Stimulated activated effector memory CD8-positive, alpha-beta T cell treated with anti-CD3 and anti-CD28 coated beads, Interleukin-12 subunit alpha, Interleukin-12 subunit beta, amount 100 ng/mL, for 72 hours (primary cell): ENCODE data around the gene TMF1.

Experiments
- ATAC-seq: fragments of 150-1000 bp; cut with Tn5 transposase; 2 replicates; pipeline ENCODE4 v1.10.0; 2021
- DNase-seq, 2 donors: peaks; one replicate each; pipeline ENCODE4 v3.0.0; 2021 to 2022; ENCODE audit warnings: low spot score in 2 of 2
- H3K27ac Mint-ChIP-seq: one replicate; pipeline ENCODE4 v1.8.0; 2022; ENCODE audit warnings: mild to moderate bottlenecking, mixed read lengths
- H3K36me3 Mint-ChIP-seq: one replicate; pipeline ENCODE4 v1.8.0; 2022; ENCODE audit warnings: mild to moderate bottlenecking, mixed read lengths
- H3K4me1 Mint-ChIP-seq: one replicate; pipeline ENCODE4 v1.8.0; 2022; ENCODE audit warnings: mixed read lengths
- H3K4me3 Mint-ChIP-seq: one replicate; pipeline ENCODE4 v1.8.0; 2022; ENCODE audit warnings: mild to moderate bottlenecking, mixed read lengths
- H3K9me3 Mint-ChIP-seq: one replicate; pipeline ENCODE4 v1.8.0; 2022; ENCODE audit warnings: mixed read lengths

Gene TMF1, protein sequence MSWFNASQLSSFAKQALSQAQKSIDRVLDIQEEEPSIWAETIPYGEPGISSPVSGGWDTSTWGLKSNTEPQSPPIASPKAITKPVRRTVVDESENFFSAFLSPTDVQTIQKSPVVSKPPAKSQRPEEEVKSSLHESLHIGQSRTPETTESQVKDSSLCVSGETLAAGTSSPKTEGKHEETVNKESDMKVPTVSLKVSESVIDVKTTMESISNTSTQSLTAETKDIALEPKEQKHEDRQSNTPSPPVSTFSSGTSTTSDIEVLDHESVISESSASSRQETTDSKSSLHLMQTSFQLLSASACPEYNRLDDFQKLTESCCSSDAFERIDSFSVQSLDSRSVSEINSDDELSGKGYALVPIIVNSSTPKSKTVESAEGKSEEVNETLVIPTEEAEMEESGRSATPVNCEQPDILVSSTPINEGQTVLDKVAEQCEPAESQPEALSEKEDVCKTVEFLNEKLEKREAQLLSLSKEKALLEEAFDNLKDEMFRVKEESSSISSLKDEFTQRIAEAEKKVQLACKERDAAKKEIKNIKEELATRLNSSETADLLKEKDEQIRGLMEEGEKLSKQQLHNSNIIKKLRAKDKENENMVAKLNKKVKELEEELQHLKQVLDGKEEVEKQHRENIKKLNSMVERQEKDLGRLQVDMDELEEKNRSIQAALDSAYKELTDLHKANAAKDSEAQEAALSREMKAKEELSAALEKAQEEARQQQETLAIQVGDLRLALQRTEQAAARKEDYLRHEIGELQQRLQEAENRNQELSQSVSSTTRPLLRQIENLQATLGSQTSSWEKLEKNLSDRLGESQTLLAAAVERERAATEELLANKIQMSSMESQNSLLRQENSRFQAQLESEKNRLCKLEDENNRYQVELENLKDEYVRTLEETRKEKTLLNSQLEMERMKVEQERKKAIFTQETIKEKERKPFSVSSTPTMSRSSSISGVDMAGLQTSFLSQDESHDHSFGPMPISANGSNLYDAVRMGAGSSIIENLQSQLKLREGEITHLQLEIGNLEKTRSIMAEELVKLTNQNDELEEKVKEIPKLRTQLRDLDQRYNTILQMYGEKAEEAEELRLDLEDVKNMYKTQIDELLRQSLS

DNA sequence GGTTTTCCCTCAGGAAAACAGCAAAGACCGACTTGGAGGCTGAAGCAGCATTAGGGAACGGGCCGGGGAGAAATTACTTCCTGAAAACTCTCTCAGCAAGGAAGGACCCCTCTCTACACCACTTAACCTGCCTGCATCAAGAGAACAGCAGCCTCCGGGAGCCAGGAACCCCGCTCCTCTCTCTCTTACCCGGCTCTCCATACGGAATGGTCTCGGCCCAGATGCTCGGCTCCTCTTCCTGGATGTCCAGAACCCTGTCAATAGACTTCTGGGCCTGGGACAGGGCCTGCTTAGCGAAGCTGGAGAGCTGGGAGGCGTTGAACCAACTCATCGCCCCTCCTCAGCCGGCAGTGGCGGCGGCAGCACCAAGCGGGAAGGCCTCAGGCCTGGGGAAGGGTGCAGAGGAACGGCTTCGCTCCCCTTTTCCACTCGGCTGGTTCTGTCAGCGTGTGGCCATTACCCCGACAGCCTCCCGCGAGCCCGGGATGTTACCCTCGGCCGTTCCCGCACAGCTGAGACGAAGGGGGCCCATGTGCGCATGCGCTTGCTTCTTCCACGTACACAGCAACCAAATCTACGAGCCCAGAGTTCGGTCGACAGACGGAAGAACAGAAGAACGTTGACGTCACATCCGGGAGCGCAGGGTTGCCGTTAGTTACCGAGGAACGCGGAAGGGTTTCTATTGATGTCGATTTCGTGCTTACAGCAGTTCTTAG is at the start of gene TMF1:
TSS of gene TMF1 (minus strand) at position 578 of the 716 bp plus-strand sequence. CDS start at position 331, 247 bp downstream.
- peak; percentile 97 for ATAC-seq
- H3K27ac Mint-ChIP-seq = peak within 1 kb of the TSS; percentile 99
- H3K4me1 Mint-ChIP-seq = peaks cover 36% of the 10 kb centered on the region
- H3K9me3 Mint-ChIP-seq = no peaks in the 10 kb centered on the region
- DNase-seq = peak; percentile 90 to 98
- H3K36me3 Mint-ChIP-seq = peaks cover 96% of the 10 kb centered on the region
- H3K4me3 Mint-ChIP-seq = peak within 1 kb of the TSS; percentile 98

GRCh38 chr3:69099576-69099975 is 47.4 kb upstream of the TMF1 start:
- H3K27ac Mint-ChIP-seq = peak overlapping the region; percentile 50
- ATAC-seq (no peak), DNase-seq (no peak)
- H3K4me3 Mint-ChIP-seq = no peak overlapping the region
- peaks cover 100% of the 10 kb centered on the region for H3K36me3 Mint-ChIP-seq
- no peaks in the 10 kb centered on the region for H3K9me3 Mint-ChIP-seq
- peaks cover 66% of the 10 kb centered on the region for H3K4me1 Mint-ChIP-seq

DNA sequence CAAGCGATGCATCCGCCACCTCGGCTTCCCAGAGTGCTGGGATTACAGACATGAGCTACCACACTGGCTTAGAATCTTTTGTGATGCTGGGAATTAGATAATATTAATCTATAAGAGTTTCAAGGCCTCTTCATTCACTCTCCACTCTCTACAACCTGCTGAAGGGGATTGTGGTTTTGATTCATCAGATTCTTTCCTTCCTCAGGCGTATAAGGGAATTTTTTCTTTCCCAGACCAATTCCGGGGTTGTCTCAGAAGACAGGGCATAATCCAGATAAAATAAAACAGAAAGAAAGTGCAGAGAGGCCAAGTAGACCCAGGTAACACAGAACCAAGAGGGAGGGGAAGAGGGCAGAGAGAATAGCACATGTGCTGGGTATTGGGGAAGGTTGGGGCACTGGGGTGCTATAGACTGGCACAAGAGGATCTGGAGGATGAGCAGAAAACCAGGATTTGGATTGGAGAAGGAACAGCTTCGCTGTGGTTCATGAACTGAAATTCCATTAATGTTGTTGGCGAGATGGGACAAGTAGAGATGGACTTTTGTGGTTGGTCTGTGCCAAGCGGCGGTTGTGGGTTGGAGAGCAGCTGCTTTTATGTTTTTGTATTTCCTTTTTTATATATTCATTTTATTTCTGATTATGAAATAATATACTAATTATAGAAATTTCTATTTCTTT is 45.4 kb upstream of the TMF1 start:
- ATAC-seq = no peak
- Mint-ChIP-seq H3K4me3 (no peak overlapping the region), H3K4me1 (peaks cover 63% of the 10 kb centered on the region), H3K27ac (peak overlapping the region; percentile 82), H3K9me3 (no peaks in the 10 kb centered on the region), H3K36me3 (peaks cover 100% of the 10 kb centered on the region)
- DNase-seq = no peak

DNA sequence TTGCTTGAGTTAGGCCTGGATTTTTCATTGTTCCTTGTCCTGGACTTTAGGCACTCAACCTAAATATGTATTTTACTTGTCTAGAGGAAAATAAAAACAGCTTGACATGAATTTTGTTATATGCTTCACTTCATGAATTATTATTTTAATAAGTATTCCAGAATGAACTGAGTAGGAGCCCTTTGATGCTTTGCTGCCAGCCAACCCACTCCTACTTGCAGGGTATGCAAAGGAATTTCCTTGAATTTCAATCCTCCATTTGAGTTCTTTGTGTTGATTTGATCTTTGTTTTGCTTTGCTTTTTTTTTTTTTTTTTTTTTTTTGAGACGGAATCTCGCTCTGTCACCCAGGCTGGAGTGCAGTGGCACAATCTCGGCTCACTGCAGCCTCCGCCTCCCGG is 44.2 kb upstream of the TMF1 start:
- no peak for DNase-seq
- no peak for ATAC-seq
- peaks cover 100% of the 10 kb centered on the region for H3K36me3 Mint-ChIP-seq
- peak overlapping the region; percentile 89 for H3K4me3 Mint-ChIP-seq
- H3K4me1 Mint-ChIP-seq = peaks cover 71% of the 10 kb centered on the region
- H3K9me3 Mint-ChIP-seq = no peaks in the 10 kb centered on the region
- H3K27ac Mint-ChIP-seq = peak overlapping the region; percentile 82

GRCh38 chr3:69095636-69096035 is 43.5 kb upstream of the TMF1 start:
- peak overlapping the region; percentile 89 for H3K4me3 Mint-ChIP-seq
- no peaks in the 10 kb centered on the region for H3K9me3 Mint-ChIP-seq
- peak overlapping the region; percentile 94 for H3K27ac Mint-ChIP-seq
- peaks cover 77% of the 10 kb centered on the region for H3K4me1 Mint-ChIP-seq
- DNase-seq (peak in 1 of 2 donors; percentile 55), ATAC-seq (peak; percentile 46)
- peaks cover 98% of the 10 kb centered on the region for H3K36me3 Mint-ChIP-seq

DNA sequence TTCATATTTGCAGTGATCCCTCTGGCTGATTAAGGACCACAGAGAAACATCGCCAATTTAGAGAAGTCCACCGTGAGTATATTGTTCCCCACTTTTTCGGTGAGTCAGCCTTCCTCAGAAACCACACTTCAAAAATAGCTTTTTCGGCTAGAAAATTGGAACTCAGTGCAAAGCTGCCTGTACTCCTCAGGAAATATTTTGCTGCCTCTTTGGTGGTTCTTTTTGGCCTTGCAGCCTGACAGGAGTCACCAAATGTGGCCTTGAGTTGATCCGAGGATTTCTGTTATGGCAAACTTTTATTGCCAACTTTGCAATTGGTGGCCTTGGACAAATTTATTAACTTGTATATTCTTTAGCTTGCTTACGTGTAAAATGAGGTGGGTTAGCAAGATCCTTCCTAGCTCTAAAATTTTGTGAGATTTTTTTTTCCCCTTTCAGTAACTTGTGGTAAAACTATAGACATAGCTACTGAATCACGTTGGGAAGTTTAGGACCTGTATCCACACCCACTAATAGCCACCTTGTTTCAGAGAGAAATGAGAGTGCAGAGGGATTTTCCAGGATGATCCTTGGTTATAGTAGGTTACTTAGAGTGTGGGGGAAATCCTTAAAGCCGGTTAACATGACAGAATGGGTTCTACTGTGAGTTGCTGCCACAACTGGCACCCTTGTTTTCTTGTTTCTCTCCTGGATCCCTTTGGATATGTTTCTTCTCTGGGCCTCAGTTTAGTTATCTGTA is 42.5 kb upstream of the TMF1 start:
- peaks cover 78% of the 10 kb centered on the region for H3K4me1 Mint-ChIP-seq
- H3K27ac Mint-ChIP-seq = peak overlapping the region; percentile 94
- ATAC-seq (peak; percentile 45), DNase-seq (peak in 1 of 2 donors; percentile 56)
- peak overlapping the region; percentile 89 for H3K4me3 Mint-ChIP-seq
- H3K36me3 Mint-ChIP-seq = peaks cover 98% of the 10 kb centered on the region
- H3K9me3 Mint-ChIP-seq = no peaks in the 10 kb centered on the region

DNA sequence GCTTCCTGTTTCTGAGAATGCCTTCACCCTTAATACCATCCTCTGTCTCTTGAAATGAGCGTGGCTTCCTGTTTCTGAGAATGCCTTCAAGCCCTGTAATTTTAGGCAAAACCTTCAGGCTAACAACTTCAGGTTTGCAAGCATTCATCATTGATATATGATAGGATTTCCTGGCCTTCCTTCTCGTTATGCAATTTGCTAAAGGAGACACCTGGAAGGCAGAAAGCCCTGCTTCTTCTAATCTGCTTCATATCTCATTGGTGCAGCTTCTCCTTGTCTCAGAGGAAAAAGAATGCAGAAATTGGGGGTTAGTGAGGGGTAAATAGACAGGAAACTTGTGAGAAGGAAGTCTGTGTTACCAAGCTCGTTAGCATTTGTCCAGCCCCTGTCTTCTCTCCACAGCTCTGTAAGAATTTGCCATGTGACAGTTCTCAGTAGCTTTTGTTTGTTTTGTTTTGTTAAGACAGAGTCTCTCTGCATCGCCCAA is 39.9 kb upstream of the TMF1 start:
- H3K36me3 Mint-ChIP-seq = peaks cover 98% of the 10 kb centered on the region

DNA sequence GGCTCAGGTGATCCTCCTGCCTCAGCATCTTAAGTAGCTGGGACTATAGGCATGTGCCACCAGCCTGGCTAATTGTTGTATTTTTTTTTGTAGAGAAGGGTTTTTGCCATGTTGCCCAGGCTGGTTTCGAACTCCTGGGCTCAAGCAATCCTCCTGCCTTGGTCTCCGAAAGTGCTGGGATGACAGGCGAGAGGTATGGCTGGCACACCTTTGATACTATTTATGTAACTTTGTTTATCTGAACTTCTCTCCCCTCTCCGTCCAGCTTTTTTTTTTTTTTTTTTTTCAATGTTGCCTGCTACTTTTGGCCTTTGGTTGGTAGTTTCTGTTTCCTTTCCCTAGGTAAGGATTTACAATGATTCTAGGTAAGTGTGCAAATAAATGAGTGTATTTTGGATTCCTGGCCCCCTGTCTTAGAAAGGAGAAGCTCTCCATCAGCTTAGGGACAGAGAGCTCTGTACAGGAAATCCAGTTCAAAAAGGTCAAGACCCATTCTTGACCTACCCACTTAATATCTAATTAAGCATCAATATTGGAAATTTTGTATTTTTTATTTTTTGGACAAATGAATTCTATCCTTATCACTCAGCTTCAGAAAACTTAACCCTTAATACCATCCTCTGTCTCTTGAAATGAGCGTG is 39.4 kb upstream of the TMF1 start:
- H3K36me3 Mint-ChIP-seq = peaks cover 98% of the 10 kb centered on the region
- DNase-seq (no peak), ATAC-seq (no peak)
- no peaks in the 10 kb centered on the region for H3K9me3 Mint-ChIP-seq
- H3K4me1 Mint-ChIP-seq = peaks cover 74% of the 10 kb centered on the region
- H3K4me3 Mint-ChIP-seq = peak overlapping the region; percentile 89
- H3K27ac Mint-ChIP-seq = peak overlapping the region; percentile 94

More for the DNA sequence above, 39.9 kb upstream of the TMF1 start:
- peak overlapping the region; percentile 94 for H3K27ac Mint-ChIP-seq
- peak; percentile 87 for ATAC-seq
- peaks cover 79% of the 10 kb centered on the region for H3K4me1 Mint-ChIP-seq
- H3K4me3 Mint-ChIP-seq = peak overlapping the region; percentile 89
- H3K9me3 Mint-ChIP-seq = no peaks in the 10 kb centered on the region
- no peak for DNase-seq

DNA sequence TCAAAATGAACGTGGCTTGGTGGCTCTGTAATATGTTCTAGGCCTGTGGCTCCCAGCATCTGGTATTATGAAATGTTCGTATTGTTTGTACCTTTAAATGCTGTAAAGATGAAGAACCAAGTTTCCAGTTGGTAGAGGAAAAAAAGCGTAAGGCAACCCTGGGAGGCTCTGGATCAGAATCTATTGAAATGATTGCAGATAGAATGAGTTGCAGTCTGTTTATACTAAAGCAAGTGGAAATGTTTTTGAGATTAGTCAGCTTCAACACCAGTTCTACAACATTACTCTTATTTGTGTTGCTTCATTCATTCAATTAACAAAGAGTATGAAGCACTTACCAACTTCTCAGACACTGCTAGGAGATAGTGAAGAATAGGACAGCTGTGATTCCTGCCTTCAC is 37.9 kb upstream of the TMF1 start:
- ATAC-seq (no peak), DNase-seq (no peak)
- Mint-ChIP-seq H3K9me3 (no peaks in the 10 kb centered on the region), H3K4me3 (peak overlapping the region; percentile 89), H3K36me3 (peaks cover 98% of the 10 kb centered on the region), H3K4me1 (peaks cover 59% of the 10 kb centered on the region), H3K27ac (peak overlapping the region; percentile 94)

GRCh38 chr3:69088063-69088462 is 35.9 kb upstream of the TMF1 start:
- Mint-ChIP-seq H3K27ac (peak overlapping the region; percentile 93), H3K4me3 (peak overlapping the region; percentile 89), H3K9me3 (no peaks in the 10 kb centered on the region), H3K36me3 (peaks cover 86% of the 10 kb centered on the region), H3K4me1 (peaks cover 57% of the 10 kb centered on the region)
- no peak for ATAC-seq
- DNase-seq = no peak

GRCh38 chr3:69087030-69087791 is 35.1 kb upstream of the TMF1 start:
- no peak for ATAC-seq
- Mint-ChIP-seq H3K9me3 (no peaks in the 10 kb centered on the region), H3K27ac (peak overlapping the region; percentile 93), H3K4me3 (peak overlapping the region; percentile 89), H3K4me1 (peaks cover 62% of the 10 kb centered on the region), H3K36me3 (peaks cover 77% of the 10 kb centered on the region)
- DNase-seq = no peak

DNA sequence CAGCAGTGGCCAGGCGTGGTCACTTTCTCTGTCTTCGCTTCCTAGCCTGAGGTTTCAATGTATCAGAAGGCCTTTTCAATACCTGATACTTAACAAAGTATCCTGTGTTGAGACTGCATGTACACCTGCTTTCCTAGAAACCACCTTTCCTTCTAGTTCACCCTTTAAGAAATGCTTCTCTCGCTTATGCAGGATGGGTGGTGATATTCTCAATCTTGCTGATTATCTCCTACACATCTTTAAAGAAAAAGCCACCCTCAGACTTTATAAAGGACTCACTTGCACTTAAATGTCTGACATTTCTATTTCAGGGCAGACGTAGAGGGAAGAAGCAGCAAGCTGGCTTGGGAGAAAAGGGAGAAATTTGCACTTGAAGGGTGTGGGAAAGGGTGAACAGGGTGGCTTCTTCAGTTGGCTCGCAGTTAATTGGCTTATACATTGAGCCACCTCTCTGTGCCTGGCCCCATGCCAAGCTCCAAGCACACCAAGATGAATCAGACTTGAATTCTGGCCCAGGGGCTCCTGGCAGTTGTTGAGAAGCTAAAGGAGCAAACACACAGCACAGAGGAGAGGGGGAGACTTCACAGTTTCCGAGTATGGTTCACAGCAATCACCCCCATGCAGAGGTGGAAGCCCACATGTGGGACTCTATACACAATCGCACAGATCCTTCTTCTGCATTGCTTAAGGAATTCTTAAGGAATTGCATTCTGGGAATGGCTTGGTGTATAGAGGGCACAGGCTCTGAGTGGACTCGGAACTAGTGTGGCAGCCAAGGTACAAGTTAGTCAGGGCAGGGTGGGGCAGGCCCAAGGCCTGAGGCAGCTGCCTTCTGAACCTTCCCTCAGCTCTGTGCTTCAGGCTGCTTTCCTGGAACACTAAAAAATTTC is 33.9 kb upstream of the TMF1 start:
- H3K27ac Mint-ChIP-seq = peak overlapping the region; percentile 93
- ATAC-seq = peak; percentile 59
- peaks cover 62% of the 10 kb centered on the region for H3K4me1 Mint-ChIP-seq
- no peaks in the 10 kb centered on the region for H3K9me3 Mint-ChIP-seq
- peak overlapping the region; percentile 89 for H3K4me3 Mint-ChIP-seq
- peaks cover 66% of the 10 kb centered on the region for H3K36me3 Mint-ChIP-seq
- peak; percentile 53 to 85 for DNase-seq
